Measurements from ENCODE around the gene NEURL3. TPM values are rescaled to one million over a fixed set of nuclear protein-coding genes. Genes with fewer than 3 reads are reported as not detected.

The NEURL3 gene, protein sequence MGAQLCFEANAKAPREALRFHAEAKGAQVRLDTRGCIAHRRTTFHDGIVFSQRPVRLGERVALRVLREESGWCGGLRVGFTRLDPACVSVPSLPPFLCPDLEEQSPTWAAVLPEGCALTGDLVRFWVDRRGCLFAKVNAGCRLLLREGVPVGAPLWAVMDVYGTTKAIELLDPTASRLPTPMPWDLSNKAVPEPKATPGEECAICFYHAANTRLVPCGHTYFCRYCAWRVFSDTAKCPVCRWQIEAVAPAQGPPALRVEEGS
- total RNA-seq, result 1.2 and 1.7 TPM in 2 replicates

GRCh38 chr2:96505231-96505889 is at the start of gene NEURL3:
Gene NEURL3 (minus strand): TSS chr2:96505357. CDS start chr2:96505286, 71 bp downstream.
- intact Hi-C loops (cut with micrococcal nuclease), result loop anchor here (5.0 kb wide), 1 partner anchor 238 kb away; the partner anchor contains the start of genes CIAO1 and TMEM127

DNA sequence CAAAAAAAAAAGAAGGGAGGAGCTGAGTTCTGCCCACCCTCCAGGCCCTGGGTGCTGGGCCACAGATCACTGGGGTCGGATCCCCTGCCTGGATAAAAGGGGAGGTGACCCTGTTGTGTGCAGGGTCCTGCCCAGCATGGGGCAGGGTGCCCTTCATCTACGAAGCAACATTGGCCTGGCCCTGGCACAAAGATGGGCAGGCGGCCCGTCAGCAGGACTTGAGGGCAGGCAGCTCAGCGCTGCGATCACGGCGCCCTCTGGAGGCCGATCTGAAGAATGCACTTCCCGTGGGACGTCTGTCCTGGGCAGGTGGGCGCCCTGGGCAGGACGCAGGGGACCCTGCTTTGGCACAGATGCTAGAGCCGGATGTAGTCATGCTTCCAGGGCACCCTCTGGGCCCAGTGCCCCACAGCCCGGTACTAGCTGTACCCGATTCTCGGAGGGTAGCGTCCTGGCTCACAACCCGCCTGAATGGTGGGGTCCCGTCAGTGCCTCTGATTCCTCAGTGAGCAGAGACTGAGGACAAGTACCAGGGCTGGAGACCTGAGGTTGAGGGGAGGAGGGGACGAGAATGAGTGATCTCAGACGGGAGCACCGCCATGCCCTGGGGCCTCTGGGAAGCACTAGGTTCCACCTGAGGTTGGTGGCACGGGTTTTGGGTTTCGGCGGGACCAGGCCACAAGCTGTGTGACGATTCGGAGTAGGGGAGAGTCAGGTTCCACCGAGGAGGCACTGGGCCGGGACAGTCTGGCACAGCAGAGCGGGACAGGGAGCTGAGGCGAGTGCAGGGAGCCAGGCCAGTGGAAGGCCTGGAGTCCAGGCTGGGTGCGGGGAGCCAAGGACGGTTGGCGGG is 49.4 kb upstream of the NEURL3 start:
- intact Hi-C loops (cut with micrococcal nuclease), result loop anchor here (1.0 kb wide), 3 partner anchors 16 to 147 kb away; no protein-coding TSS in a partner anchor

DNA sequence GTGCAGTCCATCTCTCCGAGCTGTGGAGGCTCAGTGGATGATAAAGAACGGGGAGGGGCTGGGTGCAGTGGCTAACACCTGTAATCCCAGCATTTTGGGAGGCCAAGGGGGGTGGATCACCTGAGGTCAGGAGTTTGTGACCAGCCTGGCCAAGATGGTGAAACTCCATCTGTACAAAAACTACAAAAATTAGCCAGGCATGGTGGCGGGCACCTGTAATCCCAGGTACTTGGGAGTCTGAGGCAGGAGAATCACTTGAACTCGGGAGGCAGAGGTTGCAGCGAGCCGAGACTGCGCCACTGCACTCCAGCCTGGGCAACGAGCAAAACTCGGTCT is 48.8 kb upstream of the NEURL3 start:
- intact Hi-C loops (cut with micrococcal nuclease), result loop anchor here (1.0 kb wide), 3 partner anchors 16 to 147 kb away; no protein-coding TSS in a partner anchor

DNA sequence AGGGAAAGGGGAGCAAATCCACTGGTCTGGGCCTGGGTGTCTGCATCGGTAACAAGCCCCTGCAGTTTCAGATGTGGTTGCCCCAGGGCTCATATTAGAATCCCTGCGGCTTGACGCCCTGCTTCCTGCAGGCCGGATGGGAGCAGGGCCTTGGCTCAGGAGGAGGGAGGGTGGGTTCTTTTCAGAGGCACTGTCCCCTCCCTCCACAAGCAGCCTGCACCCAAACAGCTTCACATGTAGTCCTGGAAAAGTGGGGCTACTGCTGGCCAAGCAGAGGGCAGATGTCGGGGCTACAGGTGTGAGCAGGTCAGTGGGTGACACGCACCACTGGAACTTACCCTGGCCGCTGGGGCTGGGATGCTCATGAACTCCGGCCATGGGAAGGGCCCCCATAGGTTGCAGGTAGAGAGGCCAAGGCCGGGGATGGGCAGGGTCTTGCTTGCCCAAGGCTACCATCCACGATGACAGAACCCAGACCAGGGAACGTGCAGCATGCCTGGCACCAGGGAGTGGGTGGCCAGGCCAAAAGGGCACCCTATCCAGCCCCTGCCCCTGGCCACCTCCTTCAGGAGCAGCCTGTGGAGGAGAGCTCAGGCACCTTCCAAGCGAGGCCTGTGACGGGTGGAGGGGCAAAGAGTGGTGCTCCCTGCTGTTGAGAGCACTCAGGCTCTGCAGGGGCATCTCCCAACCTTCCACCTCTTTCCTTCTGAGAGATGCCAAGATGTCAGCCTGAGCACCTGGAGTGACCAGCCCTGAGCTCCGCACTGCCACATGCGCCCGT is 48.2 kb upstream of the NEURL3 start:
- intact Hi-C loops (cut with micrococcal nuclease), result no loop called here

DNA sequence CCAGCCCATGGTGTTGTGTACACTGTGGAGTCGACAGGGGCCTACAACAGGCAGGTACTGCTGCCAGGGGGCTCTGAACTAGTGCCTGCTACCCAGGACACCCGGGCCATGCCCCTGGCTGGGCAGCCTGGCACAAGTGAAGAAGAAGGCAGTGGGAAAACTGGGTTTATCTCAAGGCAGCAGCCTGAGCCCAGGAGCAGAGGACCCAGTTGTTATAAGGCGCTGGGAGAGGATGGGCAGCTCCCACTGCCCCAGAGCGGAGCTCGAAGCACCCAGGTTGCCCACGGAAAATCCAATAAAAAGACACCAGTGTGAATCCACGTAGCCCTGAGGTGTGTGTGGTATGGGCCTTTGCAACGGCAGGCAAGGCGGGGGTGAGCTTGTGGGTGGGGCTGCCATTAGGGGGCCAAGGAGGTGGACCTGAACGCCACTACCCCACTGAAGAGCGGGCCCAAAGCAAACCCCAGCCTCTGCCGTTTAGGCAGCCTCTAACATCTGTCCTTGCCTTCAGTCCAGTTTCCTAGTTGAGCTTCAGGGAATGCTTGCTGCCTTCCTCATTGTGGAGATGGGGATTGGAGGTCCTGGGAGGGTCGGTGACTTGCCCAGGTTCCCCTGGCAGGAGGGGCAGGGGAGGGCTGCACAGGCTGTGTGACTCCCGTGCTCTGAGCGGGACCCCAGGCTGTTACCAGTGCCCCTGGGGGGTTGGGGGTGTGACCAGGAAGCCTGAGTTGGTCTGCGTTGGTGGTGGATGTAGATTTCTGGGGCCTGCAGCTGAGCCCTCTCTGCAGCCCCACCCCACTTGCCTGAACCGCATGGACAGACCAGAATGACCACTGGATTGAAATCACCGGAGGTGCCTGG is 47.4 kb upstream of the NEURL3 start:
- intact Hi-C loops (cut with micrococcal nuclease), result no loop called here

DNA sequence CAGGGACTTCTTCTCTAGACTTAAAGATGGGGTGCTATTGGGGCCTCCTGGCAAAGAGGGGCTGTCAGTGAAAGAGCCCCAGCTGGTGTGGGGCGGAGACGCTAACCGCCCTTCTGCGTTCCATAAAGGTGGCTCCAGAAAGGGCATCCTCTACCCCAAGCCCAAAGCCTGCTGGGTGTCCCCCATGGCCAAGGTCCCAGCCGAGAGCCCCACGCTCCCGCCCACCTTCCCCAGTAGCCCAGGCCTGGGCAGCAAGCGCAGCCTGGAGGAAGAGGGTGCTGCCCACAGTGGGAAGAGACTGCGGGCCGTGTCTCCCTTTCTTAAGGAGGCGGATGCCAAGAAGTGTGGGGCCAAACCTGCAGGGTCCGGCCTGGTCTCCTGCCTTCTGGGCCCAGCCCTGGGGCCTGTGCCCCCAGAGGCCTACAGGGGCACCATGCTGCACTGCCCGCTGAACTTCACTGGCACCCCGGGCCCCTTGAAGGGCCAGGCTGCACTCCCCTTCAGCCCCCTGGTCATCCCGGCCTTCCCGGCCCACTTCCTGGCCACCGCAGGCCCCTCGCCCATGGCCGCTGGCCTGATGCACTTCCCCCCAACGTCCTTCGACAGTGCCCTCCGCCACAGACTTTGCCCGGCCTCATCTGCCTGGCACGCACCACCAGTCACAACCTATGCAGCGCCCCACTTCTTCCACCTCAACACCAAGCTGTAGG is 46.6 kb upstream of the NEURL3 start:
- intact Hi-C loops (cut with micrococcal nuclease), result no loop called here

- intact Hi-C loops (cut with micrococcal nuclease), result no loop called here
Measured at GRCh38 chr2:96550787-96551604, 45.8 kb upstream of the NEURL3 start.

GRCh38 chr2:96549967-96550786 is 45.0 kb upstream of the NEURL3 start:
- intact Hi-C loops (cut with micrococcal nuclease), result no loop called here

GRCh38 chr2:96549466-96549785 is 44.3 kb upstream of the NEURL3 start:
- intact Hi-C loops (cut with micrococcal nuclease), result no loop called here

GRCh38 chr2:96548558-96549465 is 43.7 kb upstream of the NEURL3 start:
- intact Hi-C loops (cut with micrococcal nuclease), result no loop called here

DNA sequence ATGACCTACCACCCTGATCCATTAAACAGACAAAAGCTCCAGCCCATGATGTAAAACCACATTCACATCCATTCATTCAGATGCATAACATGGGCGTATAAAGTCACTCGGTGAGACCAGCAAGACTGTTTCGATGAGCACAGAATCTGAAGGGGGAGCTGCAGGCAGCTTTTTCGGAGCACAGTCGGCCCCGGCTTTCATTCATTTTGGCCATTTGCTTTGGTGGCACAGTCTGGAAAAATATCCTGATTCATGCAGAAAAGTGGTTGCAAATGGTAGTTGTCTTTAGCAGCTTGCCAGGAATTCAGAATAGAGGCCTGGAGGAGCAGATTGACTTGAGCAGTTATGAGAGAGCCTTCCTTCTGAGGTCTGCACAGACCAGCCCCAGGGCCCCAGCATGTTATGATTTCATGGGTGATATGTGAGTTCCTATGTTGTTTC is 42.6 kb upstream of the NEURL3 start:
- intact Hi-C loops (cut with micrococcal nuclease), result loop anchor here (2.0 kb wide), 1 partner anchor 141 kb away; no protein-coding TSS in a partner anchor

DNA sequence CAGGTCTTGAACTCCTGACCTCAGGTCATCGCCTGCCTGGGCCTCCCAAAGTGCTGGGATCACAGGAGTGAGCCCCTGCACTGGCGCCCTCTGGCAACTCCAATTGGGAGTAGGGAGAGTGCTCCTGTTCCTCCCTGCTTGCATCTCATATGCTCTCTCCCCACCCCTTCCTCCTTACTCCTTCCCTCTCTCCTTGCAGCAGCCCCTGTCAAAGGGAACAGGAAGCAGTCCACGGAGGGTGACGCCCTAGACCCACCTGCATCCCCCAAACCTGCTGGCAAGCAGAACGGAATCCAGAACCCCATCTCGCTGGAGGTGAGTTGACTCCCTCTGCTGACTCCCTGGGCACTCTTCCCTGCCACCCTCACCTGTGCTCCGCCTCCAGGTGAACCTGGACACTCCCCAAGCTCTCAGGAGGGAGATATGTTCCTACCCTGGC is 42.1 kb upstream of the NEURL3 start:
- intact Hi-C loops (cut with micrococcal nuclease), result loop anchor here (2.0 kb wide), 1 partner anchor 140 kb away; no protein-coding TSS in a partner anchor

DNA sequence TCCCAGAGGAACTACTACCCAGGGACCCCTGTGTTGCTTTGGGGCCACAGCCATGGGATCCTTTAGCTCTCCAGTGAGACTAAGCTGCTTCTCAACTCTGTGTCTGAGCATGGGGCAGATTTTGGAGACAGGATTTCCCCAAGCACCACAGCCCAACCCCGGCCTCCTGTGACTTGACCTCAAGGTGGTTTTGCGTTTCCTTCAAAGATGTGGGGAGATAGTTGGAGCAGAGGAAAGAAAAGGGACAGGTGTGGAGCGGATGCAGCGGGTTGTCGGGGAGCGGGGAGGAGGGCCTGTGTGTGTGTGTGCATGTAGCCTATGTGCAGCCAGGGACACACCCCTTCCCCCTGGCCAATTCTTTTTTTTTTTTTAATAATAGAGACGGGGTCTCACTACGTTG is 41.6 kb upstream of the NEURL3 start:
- intact Hi-C loops (cut with micrococcal nuclease), result loop anchor here (1.0 to 2.0 kb wide), 2 partner anchors 8 to 140 kb away; no protein-coding TSS in a partner anchor

DNA sequence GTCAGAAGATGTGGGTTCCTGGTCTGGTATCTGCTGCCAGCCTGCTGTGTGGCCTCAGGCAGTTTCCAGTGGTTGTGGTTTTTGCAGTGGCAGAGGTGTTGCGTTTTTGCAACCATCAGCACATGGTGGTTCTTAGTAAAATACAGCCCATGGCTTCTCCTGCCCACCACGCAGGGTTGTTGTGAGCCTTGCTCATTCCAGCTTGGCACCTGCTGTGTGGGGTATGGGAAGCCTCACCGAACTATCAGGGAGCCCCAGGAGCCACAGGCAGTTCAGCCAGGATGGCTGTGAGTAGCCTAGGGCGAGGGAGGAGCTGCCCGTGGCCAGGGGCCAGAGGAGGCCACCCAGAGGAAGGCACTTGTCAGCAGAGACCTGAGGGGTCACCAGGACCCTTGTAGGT is 41.2 kb upstream of the NEURL3 start:
- intact Hi-C loops (cut with micrococcal nuclease), result loop anchor here (1.0 to 2.0 kb wide), 2 partner anchors 8 to 140 kb away; no protein-coding TSS in a partner anchor

DNA sequence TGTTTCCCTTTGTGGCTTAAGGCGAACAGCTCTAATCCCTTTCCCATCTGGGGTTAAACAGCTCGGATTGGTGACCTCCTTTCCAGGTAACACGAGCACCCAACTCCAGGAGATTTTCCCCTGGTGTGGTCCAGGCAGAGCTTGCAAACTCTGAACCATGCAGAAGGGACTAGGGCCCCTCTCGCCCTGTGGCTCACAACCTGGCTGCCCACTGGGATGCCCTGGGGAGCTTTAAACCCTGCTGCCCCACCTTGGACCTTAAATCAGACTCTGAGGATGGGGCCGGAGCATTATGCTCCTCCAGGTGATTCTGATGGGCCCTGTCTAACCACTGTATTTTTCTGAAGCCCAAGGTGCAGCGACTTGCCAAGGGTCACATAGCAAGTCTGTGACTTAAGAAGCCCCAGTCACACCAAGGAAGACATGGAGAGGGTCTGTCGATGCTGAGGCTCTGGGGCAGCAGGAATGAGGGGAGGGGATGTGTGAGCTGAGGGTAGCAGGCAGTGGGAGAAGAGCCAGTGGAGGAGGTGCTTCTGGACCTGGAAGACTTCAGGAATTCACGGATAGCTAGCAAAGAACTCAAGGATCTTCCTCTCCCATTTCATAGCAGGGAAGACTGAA is 37.3 kb upstream of the NEURL3 start:
- intact Hi-C loops (cut with micrococcal nuclease), result no loop called here

Measured in T-helper 1 cell treated with Interleukin-12 subunit alpha and Interleukin-12 subunit beta and Interleukin-4 antibody, amounts not matched to agents 30 ng/mL and 1 ng/mL, for 36 hours (primary cell).